K562 (cell line): ENCODE measurements around the gene LDB1.

Source experiments
- GTF2F1 ChIP-seq: IDR thresholded peaks from 2 replicates; pipeline ENCODE4 v1.6.1; 2011; ENCODE audit warnings: low read depth, low read length, improper control_type of control experiment
- MXI1 ChIP-seq: IDR thresholded peaks from 2 replicates; pipeline ENCODE4 v1.6.1; 2011; ENCODE audit warnings: low read depth, mild to moderate bottlenecking, improper control_type of control experiment, low read length
- POLR2AphosphoS5 ChIP-seq: IDR thresholded peaks from 2 replicates; pipeline ENCODE4 v1.6.1; 2011; ENCODE audit warnings: mild to moderate bottlenecking, low read depth, low read length, moderate library complexity; ENCODE audit not compliant: control insufficient read depth, insufficient read depth
- PREB ChIP-seq: sonication (generic); formaldehyde crosslinking; IDR thresholded peaks from 2 replicates; pipeline ENCODE4 v1.8.1; 2023; ENCODE audit warnings: mild to moderate bottlenecking, missing genetic modification reagents
- PYGO2 ChIP-seq: fragments of 450-650 bp; IDR thresholded peaks from 2 replicates; pipeline ENCODE4 v1.6.1; 2016; ENCODE audit warnings: mild to moderate bottlenecking, missing genetic modification characterization, moderate library complexity, missing compliant biosample characterization
- TBP ChIP-seq: optimal IDR thresholded peaks from 2 replicates; pipeline ENCODE3; 2011; ENCODE audit warnings: low read depth, low read length, improper control_type of control experiment
- ZNF695 ChIP-seq: fragments of 450-650 bp; formaldehyde crosslinking; IDR thresholded peaks from 2 replicates; pipeline ENCODE4 v1.4.0; 2020; ENCODE audit warnings: mild to moderate bottlenecking, moderate library complexity

- TF ChIP-seq POLR2AphosphoS5 (no peak), ZNF695 (CRISPR knock-in tag) (no peak), GTF2F1 (no peak), MXI1 (no peak), TBP (no peak), PYGO2 (tag) (no peak), PREB (CRISPR knock-in tag) (no peak)
Measured at GRCh38 chr10:102122450-102122849, 2.3 kb upstream of the LDB1 start.
